Measurements from ENCODE around the gene ERN1.

Gene ERN1

GRCh38 chr17:64157669-64158180, 27.8 kb upstream of the ERN1 start:
- DNase-seq: no peak

GRCh38 chr17:64156670-64157069, 26.7 kb upstream of the ERN1 start:
- no peak for DNase-seq

- no peak for DNase-seq
Observed at GRCh38 chr17:64155751-64156544, 26.0 kb upstream of the ERN1 start.

- no peak for DNase-seq
Observed at GRCh38 chr17:64155129-64155528, 25.2 kb upstream of the ERN1 start.

GRCh38 chr17:64154717-64155116, 24.8 kb upstream of the ERN1 start:
- DNase-seq: no peak

GRCh38 chr17:64154313-64154695, 24.4 kb upstream of the ERN1 start:
- no peak for DNase-seq

- DNase-seq: no peak
Observed at GRCh38 chr17:64153565-64154312, 23.8 kb upstream of the ERN1 start.

GRCh38 chr17:64152428-64153125, 22.6 kb upstream of the ERN1 start:
- DNase-seq: no peak

GRCh38 chr17:64151016-64151368, 21.0 kb upstream of the ERN1 start:
- no peak for DNase-seq

- no peak for DNase-seq
Observed at GRCh38 chr17:64150237-64151015, 20.5 kb upstream of the ERN1 start.

GRCh38 chr17:64149196-64149595, 19.3 kb upstream of the ERN1 start:
- no peak for DNase-seq

- DNase-seq: no peak
Observed at GRCh38 chr17:64148699-64149098, 18.8 kb upstream of the ERN1 start.

- DNase-seq: peak; percentile 6
Observed at GRCh38 chr17:64148017-64148631, 18.2 kb upstream of the ERN1 start.

GRCh38 chr17:64147110-64148016, 17.4 kb upstream of the ERN1 start:
- no peak for DNase-seq

GRCh38 chr17:64146418-64147109, 16.6 kb upstream of the ERN1 start:
- no peak for DNase-seq

- DNase-seq: peak; percentile 97
Observed at GRCh38 chr17:64145751-64146417, 15.9 kb upstream of the ERN1 start.

- no peak for DNase-seq
Observed at GRCh38 chr17:64145375-64145750, 15.4 kb upstream of the ERN1 start.

- no peak for DNase-seq
Observed at GRCh38 chr17:64139542-64139941, 9.6 kb upstream of the ERN1 start.

GRCh38 chr17:64138441-64138840, 8.5 kb upstream of the ERN1 start:
- DNase-seq: no peak

- DNase-seq: no peak
Observed at GRCh38 chr17:64135000-64135399, 5.1 kb upstream of the ERN1 start.

Measured in NCI-H2171 (cell line).